Stimulated activated memory B cell treated with anti-CD40 and anti-IgM and Interleukin-4, amounts not matched to agents 10 μg/mL and 1 μg/mL and 100 μg/mL, for 72 hours (primary cell): ENCODE measurements around the gene TOR1AIP2.

ENCODE experiments used
- ATAC-seq: fragments of 150-1000 bp; cut with Tn5 transposase; 2 replicates; pipeline ENCODE4 v1.10.0; 2021
- H3K27ac Mint-ChIP-seq: one replicate; pipeline ENCODE4 v1.8.0; 2022; ENCODE audit warnings: mild to moderate bottlenecking, mixed read lengths
- H3K27me3 Mint-ChIP-seq: one replicate; pipeline ENCODE4 v1.8.0; 2022; ENCODE audit warnings: mixed read lengths
- H3K36me3 Mint-ChIP-seq: one replicate; pipeline ENCODE4 v1.8.0; 2022; ENCODE audit warnings: mixed read lengths
- H3K4me1 Mint-ChIP-seq: one replicate; pipeline ENCODE4 v1.8.0; 2022; ENCODE audit warnings: mixed read lengths
- H3K4me3 Mint-ChIP-seq: one replicate; pipeline ENCODE4 v1.8.0; 2022; ENCODE audit warnings: mild to moderate bottlenecking, moderate library complexity, mixed read lengths
- H3K9me3 Mint-ChIP-seq: one replicate; pipeline ENCODE4 v1.8.0; 2022; ENCODE audit warnings: mixed read lengths

The TOR1AIP2 gene

GRCh38 chr1:179877586-179878265, at the start of gene TOR1AIP2:
TSS of gene TOR1AIP2 (minus strand) at chr1:179877803. CDS start at chr1:179852665, 25,138 bp downstream.
- Mint-ChIP-seq H3K27me3 (no peaks in the 10 kb centered on the region), H3K36me3 (peaks cover 10% of the 10 kb centered on the region), H3K27ac (peak within 1 kb of the TSS; percentile 73), H3K9me3 (no peaks in the 10 kb centered on the region), H3K4me1 (peaks cover 40% of the 10 kb centered on the region), H3K4me3 (peak within 1 kb of the TSS; percentile 89)
- peak; percentile 81 for ATAC-seq

GRCh38 chr1:179926850-179927205, 49.2 kb upstream of the TOR1AIP2 start:
- H3K4me1 Mint-ChIP-seq: peaks cover 7% of the 10 kb centered on the region
- ATAC-seq: no peak
- H3K27me3 Mint-ChIP-seq: no peaks in the 10 kb centered on the region
- peaks cover 3% of the 10 kb centered on the region for H3K36me3 Mint-ChIP-seq
- no peaks in the 10 kb centered on the region for H3K9me3 Mint-ChIP-seq
- H3K27ac Mint-ChIP-seq: no peak overlapping the region
- no peak overlapping the region for H3K4me3 Mint-ChIP-seq

- Mint-ChIP-seq H3K4me1 (peaks cover 7% of the 10 kb centered on the region), H3K9me3 (no peaks in the 10 kb centered on the region), H3K36me3 (peaks cover 8% of the 10 kb centered on the region), H3K27ac (no peak overlapping the region), H3K27me3 (no peaks in the 10 kb centered on the region), H3K4me3 (no peak overlapping the region)
- ATAC-seq: no peak
Measured at GRCh38 chr1:179925922-179926849, 48.6 kb upstream of the TOR1AIP2 start.

GRCh38 chr1:179925302-179925701, 47.7 kb upstream of the TOR1AIP2 start:
- H3K4me1 Mint-ChIP-seq: peaks cover 7% of the 10 kb centered on the region
- H3K4me3 Mint-ChIP-seq: no peak overlapping the region
- H3K27ac Mint-ChIP-seq: no peak overlapping the region
- no peaks in the 10 kb centered on the region for H3K9me3 Mint-ChIP-seq
- no peaks in the 10 kb centered on the region for H3K27me3 Mint-ChIP-seq
- no peak for ATAC-seq
- H3K36me3 Mint-ChIP-seq: peaks cover 13% of the 10 kb centered on the region

GRCh38 chr1:179924268-179924667, 46.7 kb upstream of the TOR1AIP2 start:
- ATAC-seq: no peak
- no peak overlapping the region for H3K4me3 Mint-ChIP-seq
- H3K27ac Mint-ChIP-seq: no peak overlapping the region
- peaks cover 7% of the 10 kb centered on the region for H3K4me1 Mint-ChIP-seq
- H3K9me3 Mint-ChIP-seq: no peaks in the 10 kb centered on the region
- H3K27me3 Mint-ChIP-seq: no peaks in the 10 kb centered on the region
- peaks cover 16% of the 10 kb centered on the region for H3K36me3 Mint-ChIP-seq

- H3K27me3 Mint-ChIP-seq: no peaks in the 10 kb centered on the region
- no peak overlapping the region for H3K27ac Mint-ChIP-seq
- H3K36me3 Mint-ChIP-seq: peaks cover 24% of the 10 kb centered on the region
- peaks cover 7% of the 10 kb centered on the region for H3K4me1 Mint-ChIP-seq
- no peak overlapping the region for H3K4me3 Mint-ChIP-seq
- no peaks in the 10 kb centered on the region for H3K9me3 Mint-ChIP-seq
- no peak for ATAC-seq
Measured at GRCh38 chr1:179923029-179923428, 45.4 kb upstream of the TOR1AIP2 start.

GRCh38 chr1:179921981-179922872, 44.6 kb upstream of the TOR1AIP2 start:
- H3K36me3 Mint-ChIP-seq: peaks cover 32% of the 10 kb centered on the region
- ATAC-seq: no peak
- H3K4me3 Mint-ChIP-seq: no peak overlapping the region
- peak overlapping the region; percentile 31 for H3K27ac Mint-ChIP-seq
- peaks cover 7% of the 10 kb centered on the region for H3K4me1 Mint-ChIP-seq
- H3K27me3 Mint-ChIP-seq: no peaks in the 10 kb centered on the region
- H3K9me3 Mint-ChIP-seq: no peaks in the 10 kb centered on the region

- Mint-ChIP-seq H3K4me3 (no peak overlapping the region), H3K4me1 (peaks cover 7% of the 10 kb centered on the region), H3K36me3 (peaks cover 33% of the 10 kb centered on the region), H3K27ac (peak overlapping the region; percentile 31), H3K27me3 (no peaks in the 10 kb centered on the region), H3K9me3 (no peaks in the 10 kb centered on the region)
- no peak for ATAC-seq
Measured at GRCh38 chr1:179921472-179921871, 43.9 kb upstream of the TOR1AIP2 start.

GRCh38 chr1:179917601-179918429, 40.2 kb upstream of the TOR1AIP2 start:
- no peak overlapping the region for H3K4me3 Mint-ChIP-seq
- no peaks in the 10 kb centered on the region for H3K9me3 Mint-ChIP-seq
- no peak overlapping the region for H3K27ac Mint-ChIP-seq
- H3K4me1 Mint-ChIP-seq: peaks cover 3% of the 10 kb centered on the region
- H3K36me3 Mint-ChIP-seq: peaks cover 39% of the 10 kb centered on the region
- ATAC-seq: no peak
- no peaks in the 10 kb centered on the region for H3K27me3 Mint-ChIP-seq

GRCh38 chr1:179911812-179912211, 34.2 kb upstream of the TOR1AIP2 start:
- Mint-ChIP-seq H3K27ac (no peak overlapping the region), H3K36me3 (peaks cover 39% of the 10 kb centered on the region)

GRCh38 chr1:179910934-179911333, 33.3 kb upstream of the TOR1AIP2 start:
- Mint-ChIP-seq H3K36me3 (peaks cover 39% of the 10 kb centered on the region), H3K27ac (no peak overlapping the region), H3K27me3 (no peaks in the 10 kb centered on the region), H3K4me1 (no peaks in the 10 kb centered on the region), H3K9me3 (no peaks in the 10 kb centered on the region), H3K4me3 (no peak overlapping the region)
- no peak for ATAC-seq

More at GRCh38 chr1:179911812-179912211, 34.2 kb upstream of the TOR1AIP2 start:
- no peaks in the 10 kb centered on the region for H3K4me1 Mint-ChIP-seq
- H3K4me3 Mint-ChIP-seq: no peak overlapping the region
- H3K27me3 Mint-ChIP-seq: no peaks in the 10 kb centered on the region
- H3K9me3 Mint-ChIP-seq: no peaks in the 10 kb centered on the region
- no peak for ATAC-seq

GRCh38 chr1:179889589-179889988, 12.0 kb upstream of the TOR1AIP2 start:
- Mint-ChIP-seq H3K4me1 (peaks cover 26% of the 10 kb centered on the region), H3K27ac (no peak overlapping the region), H3K36me3 (peaks cover 11% of the 10 kb centered on the region), H3K4me3 (no peak overlapping the region), H3K9me3 (no peaks in the 10 kb centered on the region), H3K27me3 (no peaks in the 10 kb centered on the region)
- no peak for ATAC-seq

GRCh38 chr1:179888071-179888470, 10.5 kb upstream of the TOR1AIP2 start:
- Mint-ChIP-seq H3K4me1 (peaks cover 33% of the 10 kb centered on the region), H3K4me3 (peak overlapping the region; percentile 69), H3K9me3 (no peaks in the 10 kb centered on the region), H3K27ac (peak overlapping the region; percentile 84), H3K27me3 (no peaks in the 10 kb centered on the region), H3K36me3 (peaks cover 14% of the 10 kb centered on the region)
- peak; percentile 60 for ATAC-seq

- H3K4me3 Mint-ChIP-seq: peak overlapping the region; percentile 86
- peak overlapping the region; percentile 98 for H3K27ac Mint-ChIP-seq
- ATAC-seq: peak; percentile 17
- no peaks in the 10 kb centered on the region for H3K27me3 Mint-ChIP-seq
- peaks cover 14% of the 10 kb centered on the region for H3K36me3 Mint-ChIP-seq
- no peaks in the 10 kb centered on the region for H3K9me3 Mint-ChIP-seq
- peaks cover 44% of the 10 kb centered on the region for H3K4me1 Mint-ChIP-seq
Measured at GRCh38 chr1:179883745-179884138, 6.1 kb upstream of the TOR1AIP2 start.
